Muscle layer of colon (tissue), 2 donors: ENCODE measurements around the gene MERTK.
"Not testable (repeated sequence)": the region's sequence is repeated elsewhere in the genome, so short reads cannot be mapped to it uniquely, and the experiment has no call there.

Experiments used
- H3K27ac ChIP-seq: one replicate; pipeline ENCODE4 v1.7.0; 2013; ENCODE audit warnings: low read depth, mild to moderate bottlenecking, low read length, moderate library complexity
- H3K27me3 ChIP-seq, 2 donors: one replicate each; pipeline ENCODE4 v1.7.0; 2013; ENCODE audit warnings: low read length in 2 of 2, mild to moderate bottlenecking in 2 of 2; ENCODE audit not compliant: insufficient read depth in 2 of 2, control insufficient read depth in 1 of 2
- H3K36me3 ChIP-seq: one replicate; pipeline ENCODE4 v1.7.0; 2013; ENCODE audit warnings: mild to moderate bottlenecking, low read length; ENCODE audit not compliant: insufficient read depth
- H3K4me1 ChIP-seq: one replicate; pipeline ENCODE4 v1.7.0; 2013; ENCODE audit warnings: mild to moderate bottlenecking, low read length; ENCODE audit not compliant: insufficient read depth
- H3K4me3 ChIP-seq, 2 donors: one replicate each; pipeline ENCODE4 v1.7.0; 2013; ENCODE audit warnings: low read length in 2 of 2, low read depth in 1 of 2, mild to moderate bottlenecking in 1 of 2, moderate library complexity in 1 of 2
- H3K9ac ChIP-seq: one replicate; pipeline ENCODE4 v1.7.0; 2013; ENCODE audit warnings: low read length
- H3K9me3 ChIP-seq: one replicate; pipeline ENCODE4 v1.7.0; 2013; ENCODE audit warnings: mild to moderate bottlenecking, low read length
- donor health status: abdominal sarcoma.
- donor health status: Adenocarcinoma of cecum.

MERTK gene

GRCh38 chr2:112034924-112035323 lies 136.5 kb downstream of the MERTK start:
- no peaks in the 10 kb centered on the region for H3K9me3 ChIP-seq

GRCh38 chr2:112035786-112036185 lies 137.4 kb downstream of the MERTK start:
- H3K27ac ChIP-seq = no peak overlapping the region

More at GRCh38 chr2:112034924-112035323, 136.5 kb downstream of the MERTK start:
- no peak overlapping the region for H3K4me3 ChIP-seq
- H3K4me1 ChIP-seq = peaks cover 21% of the 10 kb centered on the region
- no peaks in the 10 kb centered on the region for H3K27me3 ChIP-seq
- no peak overlapping the region for H3K9ac ChIP-seq
- no peaks in the 10 kb centered on the region for H3K36me3 ChIP-seq
- H3K27ac ChIP-seq = no peak overlapping the region

GRCh38 chr2:112039556-112039955 lies 141.1 kb downstream of the MERTK start:
- H3K4me3 ChIP-seq, H3K9me3 ChIP-seq, H3K36me3 ChIP-seq, H3K27ac ChIP-seq, H3K27me3 ChIP-seq, H3K9ac ChIP-seq, H3K4me1 ChIP-seq: not testable (repeated sequence)

More at GRCh38 chr2:112035786-112036185, 137.4 kb downstream of the MERTK start:
- Histone ChIP-seq H3K27me3 (no peaks in the 10 kb centered on the region), H3K9me3 (no peaks in the 10 kb centered on the region), H3K36me3 (no peaks in the 10 kb centered on the region), H3K4me3 (no peak overlapping the region), H3K9ac (no peak overlapping the region), H3K4me1 (peaks cover 21% of the 10 kb centered on the region)

DNA sequence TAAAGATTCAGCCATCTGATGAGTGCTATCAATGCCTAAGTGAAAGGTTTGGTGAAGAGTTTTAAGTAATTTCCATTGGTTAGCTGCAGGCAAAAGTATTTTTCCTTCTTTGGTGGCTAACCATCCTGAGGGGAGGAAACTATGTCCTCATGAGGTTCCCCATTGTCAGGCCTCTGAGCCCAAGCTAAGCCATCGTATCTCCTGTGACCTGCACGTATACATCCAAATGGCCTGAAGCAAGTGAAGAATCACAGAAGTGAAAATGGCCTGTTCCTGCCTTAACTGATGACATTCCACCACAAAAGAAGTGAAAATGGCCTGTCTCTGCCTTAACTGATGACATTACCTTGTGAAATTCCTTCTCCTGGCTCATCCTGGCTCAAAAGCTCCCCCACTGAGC lies 141.7 kb downstream of the MERTK start:
- H3K27me3 ChIP-seq, H3K4me3 ChIP-seq, H3K9me3 ChIP-seq, H3K9ac ChIP-seq, H3K4me1 ChIP-seq, H3K27ac ChIP-seq, H3K36me3 ChIP-seq: not testable (repeated sequence)

- H3K4me1 ChIP-seq, H3K9ac ChIP-seq, H3K4me3 ChIP-seq, H3K36me3 ChIP-seq, H3K27ac ChIP-seq, H3K9me3 ChIP-seq, H3K27me3 ChIP-seq: not testable (repeated sequence)
Measured at GRCh38 chr2:112041460-112041859, 143.1 kb downstream of the MERTK start.

DNA sequence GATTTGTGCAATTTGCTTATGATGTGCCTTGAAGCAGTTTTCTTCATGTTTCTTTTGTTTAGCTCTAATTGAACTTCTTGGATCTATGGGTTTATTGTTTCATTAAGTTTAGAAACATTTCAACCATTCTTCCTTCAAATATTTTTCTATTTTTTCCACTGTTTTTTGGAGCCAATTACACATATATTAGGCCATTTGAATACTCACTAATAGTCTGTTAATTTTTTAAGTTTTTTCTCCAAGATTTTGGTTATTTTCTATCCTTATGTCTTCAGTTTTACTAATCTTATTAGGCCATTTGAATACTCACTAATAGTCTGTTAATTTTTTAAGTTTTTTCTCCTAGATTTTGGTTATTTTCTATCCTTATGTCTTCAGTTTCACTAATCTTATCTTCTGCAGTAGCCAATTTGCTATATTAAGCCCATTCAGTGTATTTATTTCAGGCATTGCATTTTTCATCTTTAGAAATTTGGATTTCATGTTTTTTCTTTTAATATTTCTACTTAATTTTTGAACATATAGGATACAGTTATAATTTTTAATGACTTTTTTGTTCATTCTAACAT lies 147.1 kb downstream of the MERTK start:
- no peak overlapping the region for H3K27ac ChIP-seq
- no peaks in the 10 kb centered on the region for H3K4me1 ChIP-seq
- H3K36me3 ChIP-seq = no peaks in the 10 kb centered on the region
- no peak overlapping the region for H3K9ac ChIP-seq
- no peaks in the 10 kb centered on the region for H3K27me3 ChIP-seq
- H3K9me3 ChIP-seq = no peaks in the 10 kb centered on the region
- H3K4me3 ChIP-seq = no peak overlapping the region

- no peaks in the 10 kb centered on the region for H3K9me3 ChIP-seq
Measured at GRCh38 chr2:112046231-112046630, 147.8 kb downstream of the MERTK start.

DNA sequence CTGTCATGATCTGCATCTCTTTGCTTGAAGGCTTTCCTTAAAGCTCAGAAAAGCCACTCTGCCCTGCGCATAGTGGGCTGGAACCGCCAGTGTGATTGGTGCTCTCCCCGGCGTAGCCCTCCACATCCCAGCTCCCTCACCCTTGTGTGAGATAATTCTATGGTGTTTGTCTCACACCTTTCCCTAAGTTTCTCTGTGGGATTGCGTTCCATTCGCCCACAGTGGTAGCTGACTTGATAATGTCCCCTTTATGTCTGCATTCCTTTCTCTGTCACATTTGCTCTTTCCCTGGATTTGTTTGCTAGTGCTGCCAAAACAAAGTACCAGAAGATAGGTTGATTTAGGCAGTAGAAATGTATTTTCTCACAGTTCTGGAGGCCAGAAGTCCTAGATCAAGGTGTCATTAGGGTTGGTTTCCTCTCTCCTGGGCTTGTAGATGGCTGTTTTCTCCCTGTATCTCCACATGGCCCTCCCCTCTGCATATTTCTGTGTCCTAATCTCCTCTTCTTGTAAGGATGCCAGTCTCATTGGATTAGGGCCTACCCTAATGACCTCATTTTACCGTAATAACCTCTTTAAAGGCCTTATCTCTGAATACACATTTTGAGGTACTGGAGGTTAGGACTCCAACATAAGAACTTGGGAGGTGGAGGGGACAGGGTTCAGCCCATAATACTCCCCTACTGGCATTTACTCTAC lies 149.3 kb downstream of the MERTK start:
- Histone ChIP-seq H3K9ac (no peak overlapping the region), H3K27me3 (no peaks in the 10 kb centered on the region), H3K36me3 (no peaks in the 10 kb centered on the region), H3K4me3 (no peak overlapping the region), H3K9me3 (no peaks in the 10 kb centered on the region), H3K27ac (no peak overlapping the region), H3K4me1 (no peaks in the 10 kb centered on the region)

More at GRCh38 chr2:112046231-112046630, 147.8 kb downstream of the MERTK start:
- Histone ChIP-seq H3K36me3 (no peaks in the 10 kb centered on the region), H3K27ac (no peak overlapping the region), H3K4me1 (no peaks in the 10 kb centered on the region), H3K4me3 (no peak overlapping the region), H3K9ac (no peak overlapping the region), H3K27me3 (no peaks in the 10 kb centered on the region)

DNA sequence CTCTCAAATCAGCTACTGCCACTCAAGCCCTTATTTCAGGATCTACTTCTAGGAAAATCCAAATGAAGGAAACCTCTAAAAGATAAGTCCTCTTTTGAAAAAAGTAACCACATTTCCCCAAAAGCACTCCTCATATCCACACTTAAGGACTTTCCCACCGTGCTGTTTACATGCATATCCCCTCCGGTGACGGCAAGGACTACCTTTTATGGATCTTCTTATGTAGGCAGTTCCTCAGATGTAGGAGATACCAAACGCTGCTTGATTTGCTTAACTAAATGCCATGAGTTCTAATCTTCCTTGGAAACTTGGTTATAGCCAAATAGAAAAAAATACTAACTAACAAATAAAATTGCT lies 149.8 kb downstream of the MERTK start:
- Histone ChIP-seq H3K27me3 (no peaks in the 10 kb centered on the region), H3K27ac (no peak overlapping the region), H3K9me3 (no peaks in the 10 kb centered on the region), H3K9ac (no peak overlapping the region), H3K4me1 (no peaks in the 10 kb centered on the region), H3K36me3 (no peaks in the 10 kb centered on the region), H3K4me3 (no peak overlapping the region)

- H3K4me3 ChIP-seq = no peak overlapping the region
- no peak overlapping the region for H3K9ac ChIP-seq
Measured at GRCh38 chr2:112048887-112049286, 150.5 kb downstream of the MERTK start.

DNA sequence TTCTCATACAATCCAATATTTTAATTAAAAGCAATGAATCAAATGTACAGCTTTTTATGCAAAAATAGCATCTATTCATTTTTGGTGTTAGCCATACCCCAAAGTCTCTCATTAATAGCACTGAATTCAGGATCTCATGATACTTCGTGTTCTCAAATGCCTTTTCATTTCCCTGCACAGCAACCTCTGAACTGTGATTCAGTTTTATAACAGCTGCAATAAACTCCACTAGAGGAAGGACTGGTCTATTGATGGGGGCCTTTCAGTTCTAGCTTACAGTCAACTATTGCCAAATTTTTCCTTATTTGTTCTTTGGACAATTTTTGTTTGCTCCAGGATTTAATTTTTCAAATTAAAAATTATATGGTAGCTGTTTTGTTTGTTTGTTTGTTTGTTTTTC lies 151.9 kb downstream of the MERTK start:
- Histone ChIP-seq H3K27ac (no peak overlapping the region), H3K4me3 (no peak overlapping the region), H3K9ac (no peak overlapping the region), H3K4me1 (peaks cover 7% of the 10 kb centered on the region), H3K36me3 (no peaks in the 10 kb centered on the region), H3K9me3 (no peaks in the 10 kb centered on the region), H3K27me3 (no peaks in the 10 kb centered on the region)

More at GRCh38 chr2:112048887-112049286, 150.5 kb downstream of the MERTK start:
- Histone ChIP-seq H3K27me3 (no peaks in the 10 kb centered on the region), H3K4me1 (peaks cover 6% of the 10 kb centered on the region), H3K27ac (no peak overlapping the region), H3K9me3 (no peaks in the 10 kb centered on the region), H3K36me3 (no peaks in the 10 kb centered on the region)
